Peyer's patch (tissue), 4 donors: ENCODE results near the gene INTS11. TPM values are rescaled to one million over a fixed set of nuclear protein-coding genes. Genes with fewer than 3 reads are reported as not detected.
A peak's percentile ranks its signal among the peaks of the same experiment; 100 is the strongest.

ENCODE experiments used
- DNase-seq, 3 donors: peaks; one replicate each; pipeline ENCODE4 v3.0.0-alpha.2; 2017 to 2019
- H3K27ac ChIP-seq, 4 donors: fragments of 200-600 bp; sonication (generic); one replicate each; pipeline ENCODE4 v1.5.1; 2016 to 2019
- H3K27me3 ChIP-seq, 2 donors: fragments of 200-600 bp; sonication (generic); one replicate each; pipeline ENCODE4 v1.5.1; 2019
- H3K36me3 ChIP-seq, 3 donors: fragments of 200-600 bp; sonication (generic); one replicate each; pipeline ENCODE4 v1.5.1; 2016 to 2019
- H3K4me1 ChIP-seq, 4 donors: fragments of 200-600 bp; sonication (generic); one replicate each; pipeline ENCODE4 v1.5.1; 2016 to 2019
- H3K4me3 ChIP-seq, 4 donors: fragments of 200-600 bp; sonication (generic); 1 replicate in 3 of 4; 2 replicates in 1 of 4; pipeline ENCODE4 v1.5.1; 2016 to 2019; ENCODE audit warnings: mild to moderate bottlenecking in 1 of 4
- H3K9me3 ChIP-seq, 4 donors: fragments of 200-600 bp; sonication (generic); one replicate each; pipeline ENCODE4 v1.5.1; 2016 to 2019; ENCODE audit warnings: mild to moderate bottlenecking in 1 of 4
- CTCF ChIP-seq, 6 experiments: fragments of 450-650 bp in 4 of 6; fragments of 200-600 bp in 2 of 6; sonication (generic) in 1 of 6; IDR thresholded peaks; one replicate each; pipeline ENCODE4 v1.5.1; 2017 to 2019; ENCODE audit warnings: antibody characterized with exemption in 6 of 6, mild to moderate bottlenecking in 3 of 6, moderate library complexity in 1 of 6
- POLR2A ChIP-seq, 2 donors: fragments of 450-650 bp; IDR thresholded peaks; one replicate each; pipeline ENCODE4 v1.5.1; 2017; ENCODE audit warnings: antibody characterized with exemption in 2 of 2, mild to moderate bottlenecking in 2 of 2, moderate library complexity in 2 of 2
- total RNA-seq, 4 donors: library from RNA; depleted of rRNA; stranded (reverse); fragments of >200 nt; gene quantifications; one replicate each; pipeline ENCODE4 v1.1.0, GENCODE V29; 2016

INTS11 gene
- 100 to 1,000 TPM; 146 to 359 (median 273) TPM for total RNA-seq

- no peaks in the 10 kb centered on the region for H3K27me3 ChIP-seq
- peaks cover 0 to 36% (median 0%) of the 10 kb centered on the region in 3 donors for H3K36me3 ChIP-seq
- TF ChIP-seq CTCF (IDR thresholded peaks at IDR 0.05) (no peak), POLR2A (IDR thresholded peaks at IDR 0.05) (peak; percentile 70 to 79)
- H3K9me3 ChIP-seq, result no peaks in the 10 kb centered on the region
- peak within 1 kb of the TSS; percentile 90 to 95 (median 91) for H3K27ac ChIP-seq
- peak within 1 kb of the TSS; percentile 94 to 99 (median 98) for H3K4me3 ChIP-seq
- peak; percentile 92 to 97 (median 97) for DNase-seq
- H3K4me1 ChIP-seq, result peaks cover 0 to 43% (median 28%) of the 10 kb centered on the region in 4 donors
These were observed at the start of gene INTS11, which contains the start of gene CPTP for GRCh38 chr1:1324524-1325287. Gene INTS11, minus strand, starts transcription at chr1:1324660. Its CDS starts 52 bp downstream, at chr1:1324608. Gene CPTP, plus strand, starts transcription at chr1:1324802. Its CDS starts 2,109 bp downstream, at chr1:1326911.

- no peak for DNase-seq
- no peak for TF ChIP-seq POLR2A (IDR thresholded peaks at IDR 0.05)
- Histone ChIP-seq H3K27me3 (no peaks in the 10 kb centered on the region), H3K4me3 (peak overlapping the region; percentile 78 to 99 (median 91)), H3K27ac (peak overlapping the region; percentile 89 to 96 (median 90)), H3K36me3 (peaks cover 0 to 14% (median 0%) of the 10 kb centered on the region in 3 donors), H3K9me3 (no peaks in the 10 kb centered on the region), H3K4me1 (peaks cover 0 to 36% (median 20%) of the 10 kb centered on the region in 4 donors)
These were observed 49.5 kb upstream of the INTS11 start for GRCh38 chr1:1373815-1374588.

GRCh38 chr1:1373051-1373814 is 48.8 kb upstream of the INTS11 start:
- TF ChIP-seq CTCF (IDR thresholded peaks at IDR 0.05), result no peak
- TF ChIP-seq POLR2A (IDR thresholded peaks at IDR 0.05), result no peak
- H3K27ac ChIP-seq, result no peak overlapping the region
- no peaks in the 10 kb centered on the region for H3K27me3 ChIP-seq
- H3K9me3 ChIP-seq, result no peaks in the 10 kb centered on the region
- no peak overlapping the region for H3K4me3 ChIP-seq
- H3K4me1 ChIP-seq, result peaks cover 0 to 36% (median 20%) of the 10 kb centered on the region in 4 donors
- H3K36me3 ChIP-seq, result peaks cover 0 to 14% (median 0%) of the 10 kb centered on the region in 3 donors
- no peak for DNase-seq

GRCh38 chr1:1371746-1372711 is 47.6 kb upstream of the INTS11 start:
- DNase-seq, result peak; percentile 74 to 89 (median 86)
- Histone ChIP-seq H3K4me1 (peaks cover 0 to 36% (median 20%) of the 10 kb centered on the region in 4 donors), H3K27me3 (no peaks in the 10 kb centered on the region), H3K9me3 (no peaks in the 10 kb centered on the region), H3K36me3 (peaks cover 0 to 14% (median 0%) of the 10 kb centered on the region in 3 donors), H3K27ac (peak overlapping the region in 2 of 4 donors; percentile 2 to 5), H3K4me3 (peak overlapping the region in 1 of 4 donors; percentile 16)
- TF ChIP-seq POLR2A (IDR thresholded peaks at IDR 0.05) (no peak), CTCF (IDR thresholded peaks at IDR 0.05) (peak; percentile 81 to 96 (median 86))

GRCh38 chr1:1371364-1371745 is 46.9 kb upstream of the INTS11 start:
- Histone ChIP-seq H3K27ac (peak overlapping the region in 1 of 4 donors; percentile 5), H3K9me3 (no peaks in the 10 kb centered on the region), H3K4me3 (no peak overlapping the region), H3K36me3 (peaks cover 0 to 14% (median 0%) of the 10 kb centered on the region in 3 donors), H3K4me1 (peaks cover 0 to 36% (median 20%) of the 10 kb centered on the region in 4 donors), H3K27me3 (no peaks in the 10 kb centered on the region)
- TF ChIP-seq CTCF (IDR thresholded peaks at IDR 0.05), result no peak
- no peak for DNase-seq
